Measurements from ENCODE around the gene GJA3.

DNA sequence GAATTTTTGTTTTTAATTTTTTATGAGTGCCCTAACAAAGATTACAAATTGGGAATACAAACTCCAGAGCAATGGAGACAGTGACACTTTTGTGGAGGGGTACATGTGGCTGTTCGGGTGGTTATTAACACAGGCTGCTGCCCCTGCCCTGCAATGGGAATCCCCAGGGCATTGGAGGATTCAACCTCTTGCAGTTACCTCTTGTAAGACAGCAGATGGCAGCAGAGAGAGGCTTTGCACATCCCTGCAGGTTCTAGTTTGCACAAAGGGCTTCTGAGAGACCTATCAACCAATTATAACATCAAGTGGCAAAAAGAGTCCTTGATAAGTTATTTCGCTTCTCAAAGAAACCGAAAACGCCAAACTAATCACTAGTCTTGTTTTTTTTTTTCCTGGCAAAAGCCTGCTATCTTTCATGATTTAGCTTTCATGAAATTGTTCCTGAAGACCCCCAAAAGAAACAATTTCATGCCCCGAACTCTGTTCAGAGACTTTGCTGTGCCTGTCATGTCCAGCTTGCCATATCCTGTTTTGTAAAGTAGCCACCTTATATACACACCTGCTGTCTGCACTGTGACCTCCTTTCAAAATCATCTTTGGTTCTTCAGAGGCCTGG is 21.5 kb upstream of the GJA3 start:
- TF ChIP-seq, protein P1, sequence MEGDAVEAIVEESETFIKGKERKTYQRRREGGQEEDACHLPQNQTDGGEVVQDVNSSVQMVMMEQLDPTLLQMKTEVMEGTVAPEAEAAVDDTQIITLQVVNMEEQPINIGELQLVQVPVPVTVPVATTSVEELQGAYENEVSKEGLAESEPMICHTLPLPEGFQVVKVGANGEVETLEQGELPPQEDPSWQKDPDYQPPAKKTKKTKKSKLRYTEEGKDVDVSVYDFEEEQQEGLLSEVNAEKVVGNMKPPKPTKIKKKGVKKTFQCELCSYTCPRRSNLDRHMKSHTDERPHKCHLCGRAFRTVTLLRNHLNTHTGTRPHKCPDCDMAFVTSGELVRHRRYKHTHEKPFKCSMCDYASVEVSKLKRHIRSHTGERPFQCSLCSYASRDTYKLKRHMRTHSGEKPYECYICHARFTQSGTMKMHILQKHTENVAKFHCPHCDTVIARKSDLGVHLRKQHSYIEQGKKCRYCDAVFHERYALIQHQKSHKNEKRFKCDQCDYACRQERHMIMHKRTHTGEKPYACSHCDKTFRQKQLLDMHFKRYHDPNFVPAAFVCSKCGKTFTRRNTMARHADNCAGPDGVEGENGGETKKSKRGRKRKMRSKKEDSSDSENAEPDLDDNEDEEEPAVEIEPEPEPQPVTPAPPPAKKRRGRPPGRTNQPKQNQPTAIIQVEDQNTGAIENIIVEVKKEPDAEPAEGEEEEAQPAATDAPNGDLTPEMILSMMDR (IDR thresholded peaks at IDR 0.05), result peak; percentile 75 to 86 (median 77)
- no peak for TF ChIP-seq EP300 (IDR thresholded peaks at IDR 0.05)

Measured in tibial nerve (tissue), 4 donors.